ENCODE data around the gene PLXNA4.

PLXNA4 gene

GRCh38 chr7:132353936-132354335, 222.3 kb downstream of the PLXNA4 start:
- in situ Hi-C loops (cut with HindIII; ENCODE audit: low sequenced_read_pairs) = loop anchor here (5.0 kb wide), 1 partner anchor 48 kb away; no protein-coding TSS in a partner anchor

GRCh38 chr7:132352800-132353199, 223.5 kb downstream of the PLXNA4 start:
- no peak overlapping the region for H3K4me3 ChIP-seq (ENCODE audit: low read depth, low read length)
- no peak for TF ChIP-seq CTCF (IDR thresholded peaks at IDR 0.05; ENCODE audit: low read depth, low read length, missing control alignments)
- in situ Hi-C loops (cut with HindIII; ENCODE audit: low sequenced_read_pairs) = loop anchor here (5.0 kb wide), 1 partner anchor 50 kb away; no protein-coding TSS in a partner anchor
- no peak for DNase-seq (ENCODE audit: low read depth)

More at GRCh38 chr7:132353936-132354335, 222.3 kb downstream of the PLXNA4 start:
- no peak for TF ChIP-seq CTCF (IDR thresholded peaks at IDR 0.05; ENCODE audit: low read depth, low read length, missing control alignments)
- DNase-seq (ENCODE audit: low read depth) = no peak
- H3K4me3 ChIP-seq (ENCODE audit: low read depth, low read length) = no peak overlapping the region

- no peak overlapping the region for H3K4me3 ChIP-seq (ENCODE audit: low read depth, low read length)
- TF ChIP-seq CTCF (IDR thresholded peaks at IDR 0.05; ENCODE audit: low read depth, low read length, missing control alignments) = no peak
- in situ Hi-C loops (cut with HindIII; ENCODE audit: low sequenced_read_pairs) = loop anchor here (5.0 kb wide), 1 partner anchor 50 kb away; no protein-coding TSS in a partner anchor
- no peak for DNase-seq (ENCODE audit: low read depth)
Measured at GRCh38 chr7:132351954-132352499, 224.2 kb downstream of the PLXNA4 start.

GRCh38 chr7:132350741-132351140, 225.5 kb downstream of the PLXNA4 start:
- H3K4me3 ChIP-seq (ENCODE audit: low read depth, low read length) = no peak overlapping the region
- no peak for TF ChIP-seq CTCF (IDR thresholded peaks at IDR 0.05; ENCODE audit: low read depth, low read length, missing control alignments)
- in situ Hi-C loops (cut with HindIII; ENCODE audit: low sequenced_read_pairs) = loop anchor here (5.0 kb wide), 1 partner anchor 52 kb away; no protein-coding TSS in a partner anchor
- DNase-seq (ENCODE audit: low read depth) = no peak

GRCh38 chr7:132349075-132349474, 227.2 kb downstream of the PLXNA4 start:
- in situ Hi-C loops (cut with HindIII; ENCODE audit: low sequenced_read_pairs) = no loop called here
- DNase-seq (ENCODE audit: low read depth) = no peak
- no peak for TF ChIP-seq CTCF (IDR thresholded peaks at IDR 0.05; ENCODE audit: low read depth, low read length, missing control alignments)
- no peak overlapping the region for H3K4me3 ChIP-seq (ENCODE audit: low read depth, low read length)

- no peak overlapping the region for H3K4me3 ChIP-seq (ENCODE audit: low read depth, low read length)
- in situ Hi-C loops (cut with HindIII; ENCODE audit: low sequenced_read_pairs) = no loop called here
- DNase-seq (ENCODE audit: low read depth) = no peak
- no peak for TF ChIP-seq CTCF (IDR thresholded peaks at IDR 0.05; ENCODE audit: low read depth, low read length, missing control alignments)
Measured at GRCh38 chr7:132348341-132348740, 227.9 kb downstream of the PLXNA4 start.
